Retina (tissue), 1 donor: ENCODE results near the gene PHACTR1.

Experiments
- DNase-seq: peaks from one replicate; pipeline ENCODE4 v3.0.0-alpha.2; 2016

PHACTR1 gene

DNA sequence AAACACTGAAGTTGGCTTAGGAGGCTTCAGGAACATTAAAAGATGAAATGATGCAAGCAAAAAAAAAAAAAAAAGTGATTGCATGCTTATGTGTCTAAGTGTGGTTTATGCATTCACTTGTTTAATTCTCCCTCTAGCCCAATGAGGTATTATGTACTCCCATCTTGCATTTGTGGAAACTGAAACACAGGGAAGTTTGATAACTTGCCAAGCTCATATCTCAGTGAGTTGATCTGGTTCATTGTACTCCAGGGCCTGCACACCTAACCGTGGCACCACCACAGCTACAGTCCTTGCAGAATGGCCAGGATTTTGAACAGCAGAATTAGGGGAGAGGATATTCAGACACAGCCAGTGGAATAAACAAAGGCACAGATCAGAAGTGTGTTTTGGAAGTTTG is 360.6 kb downstream of the PHACTR1 start:
- DNase-seq = no peak

DNA sequence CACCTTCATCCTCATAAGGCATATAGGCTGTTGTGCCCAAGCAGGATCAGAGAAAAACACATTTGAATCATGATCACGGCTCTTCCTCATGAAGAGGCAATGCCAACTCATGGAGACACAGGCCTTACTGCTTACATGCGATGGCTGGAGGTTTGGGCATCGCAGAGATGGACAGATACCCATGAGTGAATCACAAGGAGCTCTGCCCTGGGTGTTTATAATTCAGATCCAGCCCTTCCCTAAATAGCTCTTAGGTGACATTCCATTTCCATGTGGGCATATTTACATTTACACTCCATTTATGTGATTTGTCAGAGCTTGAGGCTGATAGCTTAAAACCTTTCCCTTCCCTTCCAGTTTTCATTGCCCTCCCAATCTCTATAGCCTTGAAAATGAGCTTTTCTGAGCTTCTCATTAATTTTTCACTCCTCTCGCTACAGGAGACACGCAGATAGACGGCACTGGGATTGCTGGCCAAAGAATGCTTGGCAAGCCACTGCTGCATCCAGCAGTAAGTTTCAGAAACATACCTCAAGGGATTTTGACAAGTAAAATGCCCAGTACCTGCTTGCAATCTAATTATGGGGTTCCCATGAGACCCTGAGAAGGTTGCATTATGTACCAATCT is 362.6 kb downstream of the PHACTR1 start:
- no peak for DNase-seq

DNA sequence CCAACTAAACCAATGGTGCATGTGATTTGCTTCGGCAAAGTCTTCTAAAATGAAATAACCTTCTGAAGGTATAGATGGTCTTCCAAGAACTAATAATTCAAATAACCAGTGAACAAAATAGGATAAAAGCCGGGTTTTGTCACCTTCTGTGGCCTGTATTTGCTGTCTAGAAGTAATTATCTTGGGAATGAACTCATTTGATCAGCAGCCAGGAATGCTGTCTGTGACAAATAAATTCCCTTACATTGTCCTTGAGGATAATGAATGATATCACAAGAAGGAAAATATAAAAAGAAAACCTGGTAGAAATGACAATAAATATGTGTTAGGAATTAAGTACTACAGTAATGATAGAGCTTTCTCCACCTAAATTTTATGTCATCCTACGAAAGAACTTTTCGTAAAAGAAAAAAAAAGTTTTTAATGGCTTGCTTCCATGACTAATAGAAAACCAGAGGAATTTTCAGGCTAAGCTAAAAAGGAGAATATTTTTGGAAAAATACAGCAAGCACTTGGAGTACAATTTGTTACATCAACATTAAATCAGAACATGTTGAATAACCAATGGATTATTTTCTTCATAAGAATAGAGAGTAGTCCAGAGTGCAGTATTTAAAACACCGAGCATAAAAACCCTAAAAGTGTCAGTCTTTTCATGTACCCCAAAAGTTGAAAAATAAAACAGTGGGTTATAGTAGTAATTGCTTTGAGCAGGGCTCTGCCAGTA is 364.1 kb downstream of the PHACTR1 start:
- DNase-seq = no peak

GRCh38 chr6:13081189-13081563 is 364.6 kb downstream of the PHACTR1 start:
- no peak for DNase-seq

GRCh38 chr6:13089296-13089994 is 372.9 kb downstream of the PHACTR1 start:
- no peak for DNase-seq

- DNase-seq = no peak
Measured at GRCh38 chr6:13091192-13091591, 374.6 kb downstream of the PHACTR1 start.

DNA sequence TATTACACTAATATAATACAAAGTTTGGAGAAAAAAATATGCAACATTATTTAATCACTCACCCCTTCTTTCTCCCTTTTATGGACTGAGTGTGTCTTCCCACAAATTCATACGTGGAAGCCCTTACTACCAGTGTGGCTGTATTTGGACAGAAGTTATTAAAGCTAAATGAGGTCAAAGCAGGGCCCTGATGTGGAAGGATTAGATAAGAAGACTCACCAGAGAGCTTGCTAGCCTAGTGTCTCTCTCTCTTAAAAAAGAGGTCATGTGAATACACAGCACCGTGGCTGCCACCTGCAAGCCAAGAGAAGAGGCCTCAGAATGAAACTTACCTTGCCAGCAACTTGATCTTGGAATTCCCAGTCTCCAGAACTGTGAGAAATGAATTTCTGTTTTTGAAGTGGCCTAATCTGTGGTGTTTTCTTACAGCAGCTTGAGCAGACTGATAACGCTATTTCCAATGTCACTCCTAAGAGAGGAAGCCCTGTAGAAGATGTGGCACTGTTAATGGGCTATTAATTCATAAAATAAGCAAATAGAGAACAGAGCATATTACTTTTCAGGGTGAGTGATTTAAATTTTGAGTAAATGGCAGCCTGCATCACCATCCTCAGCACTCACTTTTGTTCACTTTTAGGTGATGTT is 378.3 kb downstream of the PHACTR1 start:
- DNase-seq = no peak

- no peak for DNase-seq
Measured at GRCh38 chr6:13096084-13096483, 379.5 kb downstream of the PHACTR1 start.

- no peak for DNase-seq
Measured at GRCh38 chr6:13097454-13097853, 380.9 kb downstream of the PHACTR1 start.

DNA sequence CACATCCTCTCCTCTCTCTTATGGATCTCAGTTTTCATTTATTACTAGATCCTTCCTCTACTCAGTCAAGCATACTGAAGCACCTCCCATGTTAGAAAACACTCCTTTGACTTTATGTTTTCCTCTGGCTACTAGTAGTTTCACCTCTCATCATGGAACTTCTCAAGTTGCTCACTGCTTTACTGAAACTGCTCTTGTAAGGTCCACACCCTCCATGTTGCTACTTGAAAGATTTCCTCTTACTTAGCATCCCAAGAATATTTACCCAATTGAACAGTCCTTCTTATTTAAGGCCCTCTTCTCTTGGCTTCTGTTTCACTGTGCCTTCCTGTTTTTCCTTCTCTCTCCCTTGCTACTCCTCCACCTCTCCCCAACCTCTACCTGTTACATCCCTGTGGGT is 381.4 kb downstream of the PHACTR1 start:
- DNase-seq = no peak

DNA sequence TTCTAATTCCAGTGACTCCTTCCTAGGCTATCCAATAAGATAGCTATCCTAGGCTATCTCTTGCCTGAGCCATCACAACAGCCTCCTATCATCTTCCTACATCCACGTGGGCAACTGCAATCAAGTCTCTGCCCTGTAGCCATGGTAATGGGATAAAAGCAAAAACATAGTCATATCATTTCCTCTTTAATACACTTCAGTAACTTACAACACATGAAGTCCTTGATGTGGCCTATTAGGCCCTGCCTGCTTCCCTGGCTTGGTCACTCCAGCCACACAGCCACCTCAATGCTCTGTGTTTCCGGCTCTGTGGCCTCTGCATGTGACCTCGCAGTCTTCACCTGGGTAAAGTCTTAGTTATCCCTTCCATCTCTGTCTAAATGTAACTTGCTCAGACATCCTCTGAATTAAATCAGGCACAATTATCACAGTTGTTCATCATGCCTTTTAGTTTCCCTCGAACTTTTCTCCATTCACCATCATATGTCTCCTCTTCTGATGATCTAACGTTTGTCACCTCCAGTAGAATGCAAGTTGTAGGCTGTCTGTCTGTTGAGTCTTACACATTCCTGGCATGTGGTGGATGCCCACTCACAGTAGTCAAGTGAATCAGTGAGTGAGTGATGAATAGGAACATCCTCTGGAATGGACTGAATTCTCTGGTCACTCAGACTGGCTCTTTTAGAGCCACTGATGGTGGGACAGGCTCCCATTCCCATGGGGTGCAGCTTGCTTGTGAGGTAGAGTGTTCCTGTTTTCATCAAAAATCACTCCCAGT is 382.4 kb downstream of the PHACTR1 start:
- DNase-seq = no peak

DNA sequence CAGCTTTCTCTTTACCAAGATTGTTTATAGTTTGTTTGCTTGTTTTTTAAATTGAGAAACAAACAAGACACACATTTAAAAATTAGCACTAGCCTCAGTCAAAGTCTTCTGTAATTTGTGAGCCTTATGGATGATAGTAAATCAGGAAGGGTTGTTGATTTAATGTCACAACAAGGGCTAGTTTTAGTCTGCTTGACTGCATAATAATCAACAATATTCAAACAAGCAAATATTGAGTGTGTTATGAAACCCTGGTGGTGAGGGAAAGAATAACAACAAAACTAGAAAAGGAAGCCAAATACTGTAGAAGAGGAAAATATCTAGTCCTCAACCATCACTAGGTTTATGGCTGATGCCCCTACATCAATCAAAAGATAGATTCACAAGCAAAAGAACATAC is 383.2 kb downstream of the PHACTR1 start:
- DNase-seq = no peak

- DNase-seq = no peak
Measured at GRCh38 chr6:13101409-13101808, 384.8 kb downstream of the PHACTR1 start.

- no peak for DNase-seq
Measured at GRCh38 chr6:13101985-13102384, 385.4 kb downstream of the PHACTR1 start.

- DNase-seq = no peak
Measured at GRCh38 chr6:13103169-13103568, 386.6 kb downstream of the PHACTR1 start.

- DNase-seq = no peak
Measured at GRCh38 chr6:13105139-13105538, 388.6 kb downstream of the PHACTR1 start.

DNA sequence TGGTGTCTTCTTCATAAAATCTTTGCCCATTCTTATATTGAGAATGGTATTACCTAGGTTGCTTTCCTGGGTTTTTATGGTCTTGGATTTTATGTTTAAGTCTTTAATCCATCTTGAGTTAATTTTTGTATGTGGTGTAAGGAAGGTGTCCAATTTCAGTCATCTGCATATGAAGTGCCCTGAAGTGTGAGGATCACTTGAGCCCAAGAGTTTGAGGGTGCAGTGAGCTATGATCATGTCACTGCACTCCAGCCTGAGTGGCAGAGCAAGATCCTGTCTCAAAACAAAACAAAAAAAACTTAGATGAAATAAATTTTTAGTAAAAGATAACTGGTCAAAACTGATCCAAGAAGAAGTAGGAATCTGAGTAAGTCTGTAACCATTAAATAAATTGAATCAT is 396.4 kb downstream of the PHACTR1 start:
- DNase-seq = no peak

DNA sequence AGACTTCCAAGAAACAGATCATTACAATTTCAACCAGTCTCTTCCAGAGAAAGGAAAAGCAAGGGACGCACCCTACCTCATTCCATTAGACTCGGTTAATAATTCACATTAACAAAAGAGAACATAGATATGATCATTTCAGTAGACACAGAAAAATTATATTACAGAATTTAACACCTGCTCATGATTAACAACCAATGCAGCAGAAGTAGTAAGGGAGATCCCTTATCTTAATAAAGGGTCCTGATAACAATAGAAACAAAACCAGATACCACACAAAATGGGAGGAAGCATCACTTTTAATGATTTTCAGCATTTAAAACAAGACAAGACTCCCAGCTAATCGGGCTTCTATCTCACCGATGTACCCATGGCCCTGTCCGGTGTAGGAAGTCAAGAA is 396.8 kb downstream of the PHACTR1 start:
- no peak for DNase-seq

DNA sequence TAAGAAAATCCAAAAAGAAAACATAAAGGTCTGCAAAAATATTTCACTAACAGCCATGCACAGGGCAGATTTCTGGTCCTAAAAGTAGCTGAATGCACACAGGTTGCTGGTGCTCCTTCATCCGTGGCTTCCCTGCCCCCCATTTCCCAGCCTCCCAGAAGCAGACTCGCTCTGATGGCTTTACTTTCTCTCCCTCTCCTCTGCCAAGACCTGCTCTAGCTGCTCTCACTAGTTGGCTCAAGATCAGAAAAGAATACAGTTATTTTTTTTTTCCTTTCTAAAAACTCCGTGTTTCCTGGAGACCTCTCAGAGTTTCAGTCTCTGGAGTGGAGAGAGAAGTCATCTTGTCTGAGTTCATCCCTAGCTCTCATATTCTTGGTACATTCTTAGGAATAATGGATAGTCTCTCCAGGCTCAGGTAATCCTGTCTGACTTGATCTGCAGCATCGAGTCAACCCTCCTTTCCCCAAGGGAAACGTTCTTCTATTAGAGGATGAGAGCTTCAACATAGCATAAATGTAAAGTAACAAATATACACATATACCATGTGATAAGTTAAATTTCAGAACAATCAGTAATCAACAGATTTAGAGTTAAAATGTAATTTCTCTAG is 397.5 kb downstream of the PHACTR1 start:
- DNase-seq = no peak

DNA sequence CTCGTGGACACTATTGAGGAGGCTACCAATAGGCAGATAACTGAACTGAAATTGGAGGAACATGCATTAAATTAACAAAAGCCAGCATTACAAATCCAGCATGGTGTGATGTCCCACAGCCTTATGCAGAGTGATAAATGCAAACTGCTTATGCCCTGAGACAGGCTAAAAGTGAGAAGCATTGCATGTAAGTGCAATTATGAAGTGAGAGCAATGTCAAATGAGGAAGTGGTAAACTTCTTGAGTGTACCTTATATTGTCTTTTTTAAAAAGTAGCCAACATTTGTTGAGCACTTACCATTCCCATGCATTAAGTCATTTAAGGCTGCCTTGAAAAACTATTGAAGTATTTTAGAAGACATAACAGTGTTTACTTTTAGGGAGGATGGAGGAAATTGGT is 399.6 kb downstream of the PHACTR1 start:
- no peak for DNase-seq

GRCh38 chr6:13117570-13117969 is 401.0 kb downstream of the PHACTR1 start:
- DNase-seq = no peak

- DNase-seq = no peak
Measured at GRCh38 chr6:13119549-13119948, 403.0 kb downstream of the PHACTR1 start.
